MM.1S (cell line): Measurements from ENCODE around the gene PROX2.

Experiments used
- EZH2 ChIP-seq: fragments of 300-600 bp; sonication (generic); optimal IDR thresholded peaks from 2 replicates; pipeline ENCODE3; 2017; ENCODE audit warnings: low read depth, mild to moderate bottlenecking, antibody characterized with exemption, low read length, mixed read lengths
- EZH2phosphoT487 ChIP-seq: fragments of 300-600 bp; sonication (generic); IDR thresholded peaks from 2 replicates; pipeline ENCODE4 v1.6.1; 2018; ENCODE audit warnings: antibody characterized with exemption, low read length
- TF ChIP-seq, protein P1 (sequence below): fragments of 300-600 bp; sonication (generic); IDR thresholded peaks from 2 replicates; pipeline ENCODE4 v1.5.1; 2016; ENCODE audit warnings: antibody characterized with exemption, low read length, mixed read lengths

DNA sequence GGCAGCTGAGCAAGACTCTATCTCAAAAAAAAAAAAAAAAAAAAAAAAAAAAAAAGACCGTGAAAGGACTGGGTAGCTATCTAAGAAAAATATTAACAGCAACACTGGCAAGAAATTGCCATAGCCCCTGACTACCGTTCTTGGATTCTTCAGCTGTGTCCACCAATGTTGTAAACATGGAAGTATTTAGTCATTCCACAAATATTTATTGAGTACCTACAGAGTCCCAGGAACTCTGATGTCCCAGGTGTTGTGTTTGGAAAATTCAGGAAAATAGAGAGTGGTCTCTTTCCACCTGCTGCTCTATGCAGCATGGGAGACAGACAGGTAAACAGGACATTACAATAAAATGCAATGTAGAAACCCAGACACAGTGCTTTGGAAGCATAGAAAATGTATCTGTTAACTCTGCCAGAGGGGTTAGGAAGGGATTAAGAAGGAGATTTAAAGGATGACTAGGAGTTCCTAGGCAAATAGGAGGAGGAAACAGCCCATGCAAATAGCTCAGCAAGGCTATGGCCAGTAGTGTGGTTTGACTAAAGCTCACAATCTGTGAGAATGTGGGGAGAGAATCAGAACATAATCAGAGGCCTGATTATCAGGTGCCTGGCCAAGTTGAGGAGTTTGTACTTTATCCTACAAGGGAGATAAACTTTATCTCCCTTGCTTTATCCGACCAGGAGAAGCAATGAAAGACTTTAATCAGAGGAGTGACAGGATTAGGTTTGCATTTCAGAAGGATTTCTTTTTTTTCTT, 3.7 kb upstream of the PROX2 start:
- TF ChIP-seq, protein P1, sequence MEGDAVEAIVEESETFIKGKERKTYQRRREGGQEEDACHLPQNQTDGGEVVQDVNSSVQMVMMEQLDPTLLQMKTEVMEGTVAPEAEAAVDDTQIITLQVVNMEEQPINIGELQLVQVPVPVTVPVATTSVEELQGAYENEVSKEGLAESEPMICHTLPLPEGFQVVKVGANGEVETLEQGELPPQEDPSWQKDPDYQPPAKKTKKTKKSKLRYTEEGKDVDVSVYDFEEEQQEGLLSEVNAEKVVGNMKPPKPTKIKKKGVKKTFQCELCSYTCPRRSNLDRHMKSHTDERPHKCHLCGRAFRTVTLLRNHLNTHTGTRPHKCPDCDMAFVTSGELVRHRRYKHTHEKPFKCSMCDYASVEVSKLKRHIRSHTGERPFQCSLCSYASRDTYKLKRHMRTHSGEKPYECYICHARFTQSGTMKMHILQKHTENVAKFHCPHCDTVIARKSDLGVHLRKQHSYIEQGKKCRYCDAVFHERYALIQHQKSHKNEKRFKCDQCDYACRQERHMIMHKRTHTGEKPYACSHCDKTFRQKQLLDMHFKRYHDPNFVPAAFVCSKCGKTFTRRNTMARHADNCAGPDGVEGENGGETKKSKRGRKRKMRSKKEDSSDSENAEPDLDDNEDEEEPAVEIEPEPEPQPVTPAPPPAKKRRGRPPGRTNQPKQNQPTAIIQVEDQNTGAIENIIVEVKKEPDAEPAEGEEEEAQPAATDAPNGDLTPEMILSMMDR: no peak
- no peak for TF ChIP-seq EZH2
- TF ChIP-seq EZH2phosphoT487: no peak
